C4-2B (cell line): Measurements from ENCODE around the gene ETFDH.

Experiments used
- CTCF ChIP-seq: fragments of 450-650 bp; conservative IDR thresholded peaks from 2 replicates; pipeline ENCODE4 v1.5.1; 2017; ENCODE audit warnings: mild to moderate bottlenecking
- ZFX ChIP-seq: fragments of 450-650 bp; IDR thresholded peaks from 2 replicates; pipeline ENCODE4 v1.6.1; 2017

- no peak for TF ChIP-seq CTCF
- peak; percentile 6; the same call in 1 of the 2 replicates for TF ChIP-seq ZFX
Observed at GRCh38 chr4:158722291-158722916, 50.3 kb downstream of the ETFDH start.
